GM23248 (cell line): ENCODE measurements around the gene SV2C.

Experiments used
- EZH2 ChIP-seq: fragments of 200-600 bp; sonication (generic); IDR thresholded peaks from 2 replicates; pipeline ENCODE4 v1.6.1; 2018; ENCODE audit warnings: antibody characterized with exemption, mild to moderate bottlenecking; ENCODE audit not compliant: insufficient read depth, poor library complexity, severe bottlenecking
- EZH2phosphoT487 ChIP-seq: fragments of 200-600 bp; sonication (generic); IDR thresholded peaks from 2 replicates; pipeline ENCODE4 v1.6.1; 2018; ENCODE audit warnings: antibody characterized with exemption, moderate library complexity, mild to moderate bottlenecking, low read depth; ENCODE audit not compliant: insufficient read depth

DNA sequence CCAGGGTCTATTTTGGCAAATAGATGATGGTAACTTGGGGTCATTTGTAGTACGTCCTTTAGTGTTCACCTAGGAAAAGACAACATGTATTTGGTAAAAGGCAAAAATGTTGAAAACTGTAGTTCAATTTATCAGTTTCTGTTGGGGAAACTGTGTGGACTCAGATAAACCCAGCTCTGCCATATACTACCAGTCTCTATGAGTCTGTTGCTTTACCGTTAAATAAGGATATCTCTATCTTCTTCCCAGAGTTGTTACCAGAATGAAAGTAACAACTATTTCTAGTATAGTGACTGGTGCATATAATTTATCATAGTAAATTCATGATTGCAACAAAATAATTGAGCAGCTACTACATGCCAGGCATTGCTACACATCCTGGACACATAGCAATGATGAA is 316.1 kb downstream of the SV2C start:
- TF ChIP-seq EZH2phosphoT487: no peak
- no peak for TF ChIP-seq EZH2
